ENCODE results near the gene ZNHIT6. TPM values are rescaled to one million over a fixed set of nuclear protein-coding genes. Genes with fewer than 3 reads are reported as not detected.

ZNHIT6 gene
- total RNA-seq, 1 experiment from 2014 or later, result 16.1 TPM

- no peaks in the 10 kb centered on the region for H3K9me3 ChIP-seq (ENCODE audit: insufficient read depth, low read depth)
- H3K9me2 ChIP-seq (ENCODE audit: insufficient read depth), result no peaks in the 10 kb centered on the region
- DNase-seq, result no peak
- H4K20me1 ChIP-seq (ENCODE audit: insufficient read depth), result no peaks in the 10 kb centered on the region
- intact Hi-C loops (cut with micrococcal nuclease; ENCODE audit: unreplicated experiment), result loop anchor here (5.0 kb wide), 2 partner anchors 98 to 898 kb away; partner anchors contain the start of gene ZNHIT6
- no TSS peak for BruUV-seq (replicated peaks)
- H3K36me3 ChIP-seq (ENCODE audit: low read depth), result no peaks in the 10 kb centered on the region
- no peaks in the 10 kb centered on the region for H3K27me3 ChIP-seq (ENCODE audit: insufficient read depth, low read depth)
- H3K4me2 ChIP-seq, result 0 out of 2 replicates have a peak overlapping the region, but pooled peaks have one; percentile 66
- no peak overlapping the region for H3K4me3 ChIP-seq
- ChIA-PET POLR2A (ENCODE audit: unreplicated experiment) (no interaction called here), CTCF (no interaction called here)
- H3F3A ChIP-seq (ENCODE audit: insufficient read depth, low read depth), result peaks cover 57% of the 10 kb centered on the region
- peak overlapping the region; percentile 85 for H3K27ac ChIP-seq
- no peaks in the 10 kb centered on the region for H3K79me2 ChIP-seq (ENCODE audit: low read depth)
- H2AFZ ChIP-seq, result no peak overlapping the region
- peaks cover 73% of the 10 kb centered on the region for H3K4me1 ChIP-seq (replicated peaks; ENCODE audit: insufficient read depth)
- TF ChIP-seq CTCF (conservative IDR thresholded peaks at IDR 0.05) (no peak), EZH2 (IDR thresholded peaks at IDR 0.05; ENCODE audit: low read depth) (no peak)
These were observed 99.4 kb downstream of the ZNHIT6 start for GRCh38 chr1:85608851-85609250.

- Histone ChIP-seq H3F3A (ENCODE audit: insufficient read depth, low read depth) (peaks cover 48% of the 10 kb centered on the region), H3K4me1 (replicated peaks; ENCODE audit: insufficient read depth) (peaks cover 64% of the 10 kb centered on the region), H3K9me3 (ENCODE audit: insufficient read depth, low read depth) (no peaks in the 10 kb centered on the region), H3K4me2 (peak overlapping the region; percentile 66), H3K4me3 (peak overlapping the region; percentile 13; the same call in 1 of the 2 replicates), H3K9me2 (ENCODE audit: insufficient read depth) (no peaks in the 10 kb centered on the region), H4K20me1 (ENCODE audit: insufficient read depth) (no peaks in the 10 kb centered on the region), H3K27me3 (ENCODE audit: insufficient read depth, low read depth) (no peaks in the 10 kb centered on the region), H2AFZ (no peak overlapping the region), H3K36me3 (ENCODE audit: low read depth) (no peaks in the 10 kb centered on the region), H3K79me2 (ENCODE audit: low read depth) (no peaks in the 10 kb centered on the region), H3K27ac (peak overlapping the region; percentile 85)
- TSS peak; percentile 95 for BruUV-seq (replicated peaks)
- intact Hi-C loops (cut with micrococcal nuclease; ENCODE audit: unreplicated experiment), result loop anchor here (1.0 to 5.0 kb wide), 8 partner anchors 24 to 899 kb away; partner anchors contain the start of genes BCL10, CCN1 and ZNHIT6
- TF ChIP-seq CTCF (conservative IDR thresholded peaks at IDR 0.05) (no peak), EZH2 (IDR thresholded peaks at IDR 0.05; ENCODE audit: low read depth) (no peak)
- ChIA-PET CTCF (interaction anchor here (0.6 to 2.2 kb wide), 2 partner anchors 44 to 85 kb away, joined by 3 to 10 read pairs; no protein-coding TSS in a partner anchor), POLR2A (ENCODE audit: unreplicated experiment) (interaction anchor here (0.6 to 1.5 kb wide), 5 partner anchors 24 to 278 kb away, joined by 3 to 20 read pairs (median 8); partner anchors contain the start of gene CCN1)
- no peak for DNase-seq
These were observed 100.3 kb downstream of the ZNHIT6 start for GRCh38 chr1:85607921-85608265.

GRCh38 chr1:85607126-85607920 lies 100.9 kb downstream of the ZNHIT6 start:
- H3K27ac ChIP-seq, result peak overlapping the region; percentile 85
- H3K36me3 ChIP-seq (ENCODE audit: low read depth), result no peaks in the 10 kb centered on the region
- H3K4me3 ChIP-seq, result peak overlapping the region; percentile 13; the same call in 1 of the 2 replicates
- intact Hi-C loops (cut with micrococcal nuclease; ENCODE audit: unreplicated experiment), result loop anchor here (1.0 to 5.0 kb wide), 8 partner anchors 23 to 900 kb away; partner anchors contain the start of genes BCL10, CCN1 and ZNHIT6
- no peaks in the 10 kb centered on the region for H3K27me3 ChIP-seq (ENCODE audit: insufficient read depth, low read depth)
- DNase-seq, result peak; percentile 95 to 100
- H3K4me1 ChIP-seq (replicated peaks; ENCODE audit: insufficient read depth), result peaks cover 58% of the 10 kb centered on the region
- BruUV-seq (replicated peaks), result no TSS peak
- peaks cover 42% of the 10 kb centered on the region for H3F3A ChIP-seq (ENCODE audit: insufficient read depth, low read depth)
- no peak overlapping the region for H2AFZ ChIP-seq
- H3K79me2 ChIP-seq (ENCODE audit: low read depth), result no peaks in the 10 kb centered on the region
- ChIA-PET POLR2A (ENCODE audit: unreplicated experiment) (interaction anchor here (0.5 to 1.5 kb wide), 12 partner anchors 22 to 380 kb away, joined by 3 to 20 read pairs (median 6); partner anchors contain the start of gene CCN1), CTCF (interaction anchor here (0.5 to 2.2 kb wide), 6 partner anchors 23 to 897 kb away, joined by 3 to 10 read pairs (median 5); no protein-coding TSS in a partner anchor)
- TF ChIP-seq EZH2 (IDR thresholded peaks at IDR 0.05; ENCODE audit: low read depth) (no peak), CTCF (conservative IDR thresholded peaks at IDR 0.05) (no peak)
- H3K4me2 ChIP-seq, result peak overlapping the region; percentile 66
- no peaks in the 10 kb centered on the region for H3K9me3 ChIP-seq (ENCODE audit: insufficient read depth, low read depth)
- H4K20me1 ChIP-seq (ENCODE audit: insufficient read depth), result no peaks in the 10 kb centered on the region
- no peaks in the 10 kb centered on the region for H3K9me2 ChIP-seq (ENCODE audit: insufficient read depth)

All from PC-9 (cell line).